Measurements from ENCODE around the gene RTRAF. TPM values are rescaled to one million over a fixed set of nuclear protein-coding genes. Genes with fewer than 3 reads are reported as not detected.

The RTRAF gene
- total and polyA plus RNA-seq, 9 of the 15 experiments (the other 6 are each of a cell fraction or from before 2014, with no cell fraction given), result 126 to 204 (median 155) TPM

Other genes with a start within 250 kb of the RTRAF start
- not detected in 2 replicates for gene GNG2, start 128.9 kb upstream of the RTRAF start, total RNA-seq (2014; rRNA removed)
- gene GNG2, start 128.9 kb upstream of the RTRAF start, total RNA-seq (2014; rRNA removed; fragmentation: Illumina TruSeq; extraction: Trizol), result not detected in 2 replicates
- gene GNG2, start 128.9 kb upstream of the RTRAF start, total RNA-seq (2015; rRNA removed; fragmentation: Illumina TruSeq; extraction: Trizol), result not detected in 2 replicates
- gene GNG2, start 128.9 kb upstream of the RTRAF start, total RNA-seq (2021), result 0.18 TPM in 1 of 2 replicates, not detected in the other
- gene GNG2, start 128.9 kb upstream of the RTRAF start, polyA plus RNA-seq (2011; rRNA removed), result 0.12 TPM in 1 of 2 replicates, not detected in the other
- not detected in 2 replicates for gene GNG2, start 128.9 kb upstream of the RTRAF start, polyA plus RNA-seq (2014; fragmentation: Illumina TruSeq; extraction: Trizol)
- gene GNG2, start 128.9 kb upstream of the RTRAF start, polyA plus RNA-seq (2014; fragmentation: Nextera tagmentation; extraction: Ambion mirVana), result not detected
- gene GNG2, start 128.9 kb upstream of the RTRAF start, polyA plus RNA-seq (2014; rRNA removed), result not detected in 2 replicates
- gene NID2, start 79.5 kb downstream of the RTRAF start, total RNA-seq (2014; rRNA removed), result not detected in 2 replicates
- 0.22 and 0.45 TPM in 2 replicates for gene NID2, start 79.5 kb downstream of the RTRAF start, total RNA-seq (2014; rRNA removed; fragmentation: Illumina TruSeq; extraction: Trizol)
- gene NID2, start 79.5 kb downstream of the RTRAF start, total RNA-seq (2015; rRNA removed; fragmentation: Illumina TruSeq; extraction: Trizol), result 0.11 TPM in 1 of 2 replicates, not detected in the other
- 0.09 and 0.22 TPM in 2 replicates for gene NID2, start 79.5 kb downstream of the RTRAF start, total RNA-seq (2021)
- 0.04 TPM in 1 of 2 replicates, not detected in the other for gene NID2, start 79.5 kb downstream of the RTRAF start, polyA plus RNA-seq (2011; rRNA removed)
- 0.45 TPM in 1 of 2 replicates, not detected in the other for gene NID2, start 79.5 kb downstream of the RTRAF start, polyA plus RNA-seq (2014; fragmentation: Illumina TruSeq; extraction: Trizol)
- under 1 TPM; 0.10 to 0.29 TPM for gene NID2, start 79.5 kb downstream of the RTRAF start, polyA plus RNA-seq (2014; fragmentation: Nextera tagmentation; extraction: Ambion mirVana)
- gene NID2, start 79.5 kb downstream of the RTRAF start, polyA plus RNA-seq (2014; rRNA removed), result not detected in 2 replicates

Measured in K562 (cell line).